ENCODE measurements around the gene ZNHIT3.
A peak's percentile ranks its signal among the peaks of the same experiment; 100 is the strongest.
"Not testable (repeated sequence)": the region's sequence is repeated elsewhere in the genome, so short reads cannot be mapped to it uniquely, and the experiment has no call there.

The ZNHIT3 gene

DNA sequence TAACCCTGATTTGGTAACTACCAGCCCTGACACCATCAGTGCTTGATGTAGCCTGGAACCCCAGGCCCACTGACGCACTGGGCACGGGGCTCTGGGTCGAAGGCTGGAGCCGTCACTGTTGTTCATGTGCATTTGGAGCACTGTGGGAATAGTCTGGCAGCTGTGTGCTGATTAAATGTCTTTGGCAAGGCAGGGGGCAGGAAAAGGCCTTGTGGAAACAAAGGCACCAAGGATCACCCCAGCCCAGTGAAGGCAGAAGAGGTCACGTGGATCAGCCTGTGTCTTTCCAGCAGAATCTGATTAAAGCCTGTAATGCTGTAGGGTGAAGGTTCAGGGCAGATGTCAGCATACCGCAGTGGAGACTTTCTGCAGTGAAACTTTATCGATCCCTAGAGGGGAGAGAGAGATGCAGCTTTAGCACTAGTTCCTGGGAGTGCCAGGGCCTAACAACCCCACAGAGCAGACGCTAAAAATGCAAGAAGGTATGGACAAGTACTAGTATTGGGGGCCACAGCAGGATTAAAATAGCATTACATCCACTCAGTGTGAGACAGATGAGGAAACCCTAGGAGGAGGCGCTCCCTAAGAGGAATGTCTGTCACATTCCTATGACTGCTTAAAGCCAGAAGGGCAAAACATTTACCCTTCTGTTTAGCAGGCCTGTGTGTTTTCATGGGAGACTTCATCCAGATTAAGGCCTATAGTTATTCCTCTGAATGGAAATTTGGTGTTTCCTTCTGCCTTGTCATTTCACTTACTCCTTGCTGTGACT is 9.7 kb downstream of the ZNHIT3 start:
- H3K4me3 Mint-ChIP-seq = no peak overlapping the region
- H3K36me3 Mint-ChIP-seq (ENCODE audit: insufficient read depth) = peaks cover 67% of the 10 kb centered on the region
- no peak for ATAC-seq (replicated peaks)
- no peak overlapping the region for H3K27ac Mint-ChIP-seq
- no peaks in the 10 kb centered on the region for H3K9me3 Mint-ChIP-seq
- no peaks in the 10 kb centered on the region for H3K27me3 Mint-ChIP-seq
- peaks cover 12 to 13% of the 10 kb centered on the region in 2 donors for H3K4me1 Mint-ChIP-seq (ENCODE audit: low read depth in 2 of 2)
- DNase-seq = no peak

DNA sequence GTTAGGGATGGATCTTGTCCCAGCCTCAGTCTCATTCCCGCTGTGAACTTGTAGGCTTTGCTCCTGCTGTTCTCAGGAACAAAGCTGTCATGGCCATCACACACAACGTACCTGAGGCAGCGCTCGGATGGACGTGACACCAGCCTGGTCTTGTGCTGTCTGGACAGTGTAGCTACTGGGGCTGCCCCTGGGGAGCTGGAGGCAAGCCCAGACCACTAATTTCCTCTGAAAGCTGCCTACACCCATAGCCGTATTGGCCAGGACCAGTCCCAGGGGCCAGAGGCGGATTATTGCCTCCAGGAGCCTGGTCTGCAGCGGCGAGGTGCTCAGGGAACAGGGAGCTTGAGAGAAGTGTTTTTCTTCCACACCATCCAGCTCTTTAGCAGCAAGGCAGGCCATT is 11.7 kb downstream of the ZNHIT3 start:
- H3K4me3 Mint-ChIP-seq = no peak overlapping the region
- H3K4me1 Mint-ChIP-seq (ENCODE audit: low read depth in 2 of 2) = peaks cover 0 to 2% of the 10 kb centered on the region in 2 donors
- no peaks in the 10 kb centered on the region for H3K9me3 Mint-ChIP-seq
- H3K36me3 Mint-ChIP-seq (ENCODE audit: insufficient read depth) = peaks cover 55% of the 10 kb centered on the region
- no peak overlapping the region for H3K27ac Mint-ChIP-seq
- ATAC-seq (replicated peaks) (no peak), DNase-seq (no peak)
- H3K27me3 Mint-ChIP-seq = no peaks in the 10 kb centered on the region

DNA sequence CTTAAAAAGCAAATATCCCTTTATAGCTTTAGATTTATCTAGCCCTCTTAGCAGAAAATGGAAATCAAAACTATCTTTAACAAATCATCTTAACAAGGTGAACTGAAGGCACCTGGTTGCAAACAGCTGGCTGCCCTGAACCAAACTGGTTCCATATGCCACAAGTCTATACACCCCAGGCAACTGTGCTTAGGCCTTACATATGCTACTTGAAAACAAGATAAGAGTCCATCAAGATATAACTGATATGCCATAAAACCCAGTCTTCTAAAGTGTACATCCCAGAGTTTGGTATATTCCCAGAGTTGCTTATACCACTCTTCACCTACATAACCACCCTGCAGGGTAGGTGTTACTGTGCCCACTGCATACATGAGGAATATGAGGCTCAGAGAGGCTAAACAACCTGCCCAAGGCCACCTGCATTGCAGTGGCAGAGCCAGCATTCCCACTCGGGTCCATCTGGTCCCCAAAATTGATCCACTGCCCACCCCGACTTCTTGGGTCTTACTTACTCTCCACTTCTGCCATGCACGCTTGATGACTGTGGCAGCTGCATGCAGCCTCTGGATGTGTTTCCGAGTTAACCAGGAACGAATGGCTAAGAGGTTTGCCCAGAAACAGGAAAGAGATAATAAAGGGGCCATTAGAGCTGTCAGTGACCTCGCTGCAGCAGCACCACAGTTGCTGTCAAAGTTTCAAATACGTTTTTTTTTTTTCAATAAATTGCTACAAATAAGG is 12.2 kb downstream of the ZNHIT3 start:
- Mint-ChIP-seq H3K27me3 (no peaks in the 10 kb centered on the region), H3K27ac (no peak overlapping the region), H3K4me3 (no peak overlapping the region), H3K4me1 (ENCODE audit: low read depth in 2 of 2) (peaks cover 0 to 5% of the 10 kb centered on the region in 2 donors), H3K9me3 (no peaks in the 10 kb centered on the region), H3K36me3 (ENCODE audit: insufficient read depth) (peaks cover 56% of the 10 kb centered on the region)
- ATAC-seq (replicated peaks) = no peak
- no peak for DNase-seq

DNA sequence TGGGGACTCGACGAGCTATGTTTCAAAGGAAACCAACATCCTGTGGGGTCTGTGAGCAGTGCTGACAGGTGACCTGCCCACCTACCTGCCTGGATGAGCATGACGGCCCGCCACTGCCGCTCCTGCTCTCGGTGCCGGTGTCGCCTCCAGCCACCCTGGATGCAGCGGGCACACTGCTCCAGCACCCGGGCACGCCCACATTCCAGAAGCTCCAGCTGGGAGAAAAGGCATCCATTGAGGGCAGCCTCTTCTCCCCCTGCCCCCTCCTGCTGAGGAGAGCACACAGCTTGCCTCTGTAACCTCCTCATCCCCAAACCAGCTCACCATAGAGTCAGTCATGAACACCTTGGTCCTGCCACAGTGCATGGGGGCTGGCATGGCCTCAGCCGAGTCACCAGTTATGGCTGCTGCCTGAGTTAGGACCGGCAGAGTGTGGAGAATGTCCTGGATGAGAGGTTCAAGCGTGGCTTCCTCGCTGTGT is 14.3 kb downstream of the ZNHIT3 start:
- Mint-ChIP-seq H3K27me3 (no peaks in the 10 kb centered on the region), H3K27ac (no peak overlapping the region), H3K9me3 (no peaks in the 10 kb centered on the region), H3K4me3 (no peak overlapping the region), H3K4me1 (ENCODE audit: low read depth in 2 of 2) (peaks cover 0 to 5% of the 10 kb centered on the region in 2 donors), H3K36me3 (ENCODE audit: insufficient read depth) (peaks cover 48% of the 10 kb centered on the region)
- ATAC-seq (replicated peaks) = no peak
- DNase-seq = no peak

DNA sequence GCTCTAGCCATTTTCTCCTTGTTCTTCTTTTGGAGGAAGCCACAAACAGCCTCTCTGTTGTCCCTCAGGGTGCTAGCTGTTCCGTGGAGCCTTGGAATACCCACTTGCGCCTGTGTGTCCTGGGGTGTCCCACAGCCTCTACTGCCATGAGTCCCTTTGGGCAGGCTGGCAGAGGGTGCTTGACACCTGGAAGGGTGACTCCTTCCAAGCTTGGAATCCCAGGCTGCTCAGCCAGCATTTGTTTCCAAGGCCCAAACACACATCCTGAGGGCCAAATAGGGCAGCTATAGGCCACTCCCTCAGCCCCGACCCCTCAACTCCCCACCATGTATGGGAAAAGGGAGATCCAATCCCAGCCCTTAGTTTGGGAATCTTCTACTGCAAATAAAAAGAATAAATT is 14.9 kb downstream of the ZNHIT3 start:
- H3K9me3 Mint-ChIP-seq = no peaks in the 10 kb centered on the region
- H3K4me1 Mint-ChIP-seq (ENCODE audit: low read depth in 2 of 2) = peaks cover 0 to 2% of the 10 kb centered on the region in 2 donors
- H3K4me3 Mint-ChIP-seq = no peak overlapping the region
- no peak for DNase-seq
- H3K36me3 Mint-ChIP-seq (ENCODE audit: insufficient read depth) = peaks cover 42% of the 10 kb centered on the region
- H3K27me3 Mint-ChIP-seq = no peaks in the 10 kb centered on the region
- no peak for ATAC-seq (replicated peaks)
- peak overlapping the region in 1 of 2 donors; percentile 80 for H3K27ac Mint-ChIP-seq

DNA sequence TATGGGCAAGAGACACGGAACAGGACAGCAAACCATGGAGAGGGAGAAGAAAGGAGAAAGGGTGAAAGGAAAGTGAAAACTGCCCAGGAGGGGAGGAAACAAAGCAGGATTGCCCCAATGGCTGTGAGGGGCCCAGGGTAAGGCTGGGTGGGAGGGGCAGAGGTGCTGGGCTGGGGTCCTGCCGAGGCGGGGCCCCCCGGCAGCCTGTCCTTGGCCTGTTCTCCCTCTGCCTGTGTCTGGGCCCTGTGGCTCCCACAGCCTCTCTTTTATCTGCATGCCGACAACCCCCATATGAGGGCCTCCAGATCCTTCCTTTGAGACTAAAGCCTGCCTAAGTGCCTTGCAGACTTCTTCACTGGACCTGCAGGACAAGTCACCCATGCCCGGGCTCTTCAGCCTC is 15.5 kb downstream of the ZNHIT3 start:
- ATAC-seq (replicated peaks) (no peak), DNase-seq (no peak)
- peak overlapping the region in 1 of 2 donors; percentile 80 for H3K27ac Mint-ChIP-seq
- no peaks in the 10 kb centered on the region for H3K27me3 Mint-ChIP-seq
- H3K36me3 Mint-ChIP-seq (ENCODE audit: insufficient read depth) = peaks cover 39% of the 10 kb centered on the region
- H3K4me1 Mint-ChIP-seq (ENCODE audit: low read depth in 2 of 2) = peaks cover 0 to 2% of the 10 kb centered on the region in 2 donors
- no peak overlapping the region for H3K4me3 Mint-ChIP-seq
- no peaks in the 10 kb centered on the region for H3K9me3 Mint-ChIP-seq

DNA sequence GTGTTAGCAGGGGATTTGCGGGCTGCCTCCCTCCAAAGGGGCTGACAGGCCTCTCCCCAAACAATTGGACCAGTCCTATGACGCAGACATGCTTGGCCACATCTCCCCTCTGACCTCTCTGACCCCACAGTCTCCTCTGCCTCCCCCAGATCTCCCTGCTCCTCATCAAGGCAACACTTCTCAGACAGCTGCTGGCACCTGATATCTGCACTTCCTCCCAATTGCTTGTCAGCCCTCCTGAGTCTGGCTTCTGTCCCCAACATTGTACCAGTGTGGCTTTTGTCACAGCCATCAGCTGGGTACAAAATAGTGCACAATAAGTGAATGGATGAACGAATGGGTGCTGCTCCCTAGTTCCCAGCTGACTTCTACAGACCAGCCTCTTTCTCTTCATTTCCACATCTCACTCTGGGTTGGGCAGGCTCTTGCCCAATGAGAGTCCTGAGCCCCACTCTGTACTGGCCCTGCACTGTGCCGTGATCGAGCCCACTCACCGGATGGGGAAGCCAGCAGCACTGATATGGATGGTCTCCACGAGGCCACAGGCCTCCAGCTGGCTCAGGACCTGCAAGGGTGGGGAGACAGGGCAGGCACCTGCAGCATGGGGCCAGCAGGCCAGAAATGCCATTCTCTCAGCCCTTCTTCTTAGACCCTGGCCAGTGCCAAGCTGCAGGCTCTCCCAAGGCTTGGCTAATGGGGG is 17.1 kb downstream of the ZNHIT3 start:
- Mint-ChIP-seq H3K9me3 (no peaks in the 10 kb centered on the region), H3K36me3 (ENCODE audit: insufficient read depth) (peaks cover 27% of the 10 kb centered on the region), H3K27ac (peak overlapping the region; percentile 29 to 80), H3K4me3 (no peak overlapping the region), H3K27me3 (no peaks in the 10 kb centered on the region), H3K4me1 (ENCODE audit: low read depth in 2 of 2) (peaks cover 0 to 2% of the 10 kb centered on the region in 2 donors)
- ATAC-seq (replicated peaks) (no peak), DNase-seq (no peak)

DNA sequence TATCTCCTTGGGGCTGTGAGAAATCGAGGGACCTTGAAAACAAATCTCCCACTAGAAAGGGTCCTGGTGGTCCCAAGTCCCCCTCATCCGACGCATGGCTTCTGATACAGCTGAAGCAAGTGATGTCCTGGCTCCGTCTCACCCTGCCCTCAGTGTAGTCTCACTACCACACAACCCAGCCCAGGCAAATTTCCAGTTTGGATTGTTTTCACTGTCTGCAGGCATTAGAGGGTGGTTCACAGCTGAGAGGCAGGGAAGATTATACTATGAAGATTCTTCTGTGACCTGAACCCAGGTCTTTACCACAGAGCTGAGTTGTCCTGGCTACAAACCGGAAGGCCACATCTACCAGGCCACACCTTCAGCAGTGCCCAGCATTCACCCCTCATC is 17.7 kb downstream of the ZNHIT3 start:
- Mint-ChIP-seq H3K27me3 (no peaks in the 10 kb centered on the region), H3K9me3 (no peaks in the 10 kb centered on the region), H3K4me1 (ENCODE audit: low read depth in 2 of 2) (peaks cover 0 to 2% of the 10 kb centered on the region in 2 donors), H3K27ac (peak overlapping the region; percentile 29 to 80), H3K36me3 (ENCODE audit: insufficient read depth) (peaks cover 21% of the 10 kb centered on the region), H3K4me3 (no peak overlapping the region)
- DNase-seq = no peak
- ATAC-seq (replicated peaks) = no peak

DNA sequence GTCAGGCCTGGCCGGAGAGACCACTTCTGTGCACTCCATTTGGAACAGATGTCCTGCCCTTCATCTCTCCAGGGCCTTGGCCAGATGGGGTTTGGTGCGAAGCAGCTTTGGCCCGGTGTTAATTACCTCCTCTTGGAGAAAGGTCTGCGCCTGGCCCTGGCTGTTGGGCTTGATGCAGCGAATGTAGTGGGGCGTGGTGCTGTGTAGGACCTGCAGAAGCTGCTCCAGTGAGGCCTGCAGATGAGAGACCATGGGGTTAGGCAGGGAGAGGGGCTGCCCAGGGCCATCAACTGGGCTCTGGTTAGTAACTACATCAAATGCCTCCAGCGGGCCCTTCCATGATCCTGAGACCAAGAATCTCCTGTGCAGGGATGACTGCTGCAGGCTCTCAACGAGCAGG is 18.7 kb downstream of the ZNHIT3 start:
- Mint-ChIP-seq H3K27me3 (no peaks in the 10 kb centered on the region), H3K27ac (no peak overlapping the region), H3K4me1 (ENCODE audit: low read depth in 2 of 2) (peaks cover 0 to 2% of the 10 kb centered on the region in 2 donors), H3K9me3 (no peaks in the 10 kb centered on the region), H3K4me3 (no peak overlapping the region), H3K36me3 (ENCODE audit: insufficient read depth) (peaks cover 14% of the 10 kb centered on the region)
- no peak for ATAC-seq (replicated peaks)
- DNase-seq = no peak

DNA sequence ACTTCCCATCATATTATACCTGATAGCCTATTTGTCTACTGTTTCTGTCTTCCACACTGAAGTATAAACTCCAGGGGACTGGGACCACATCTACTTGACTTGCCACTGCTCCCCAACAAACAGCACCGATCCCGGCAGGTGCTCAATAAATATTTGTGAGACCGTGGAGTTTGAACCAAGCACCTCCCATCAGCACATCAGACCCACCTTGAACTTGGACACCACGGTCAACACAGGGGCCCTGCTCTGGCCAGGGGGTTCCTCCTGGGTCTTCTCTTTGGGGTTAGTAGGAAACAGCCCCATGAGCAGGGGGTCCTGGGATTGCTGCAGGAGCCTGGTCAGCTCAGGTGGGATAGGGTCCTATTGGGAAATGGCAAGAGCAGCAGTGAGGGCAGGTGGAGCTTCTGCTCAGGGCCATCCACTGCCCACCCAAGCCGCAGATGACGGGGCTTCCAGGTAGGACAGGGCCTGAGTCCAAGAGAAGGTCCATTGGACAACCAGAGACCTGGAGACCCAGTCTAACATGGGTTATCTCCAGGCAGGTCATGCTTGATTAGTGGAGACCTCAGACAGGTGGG is 19.9 kb downstream of the ZNHIT3 start:
- H3K36me3 Mint-ChIP-seq (ENCODE audit: insufficient read depth) = peaks cover 9% of the 10 kb centered on the region
- H3K9me3 Mint-ChIP-seq = no peaks in the 10 kb centered on the region
- H3K4me3 Mint-ChIP-seq = no peak overlapping the region
- no peak for DNase-seq
- no peak for ATAC-seq (replicated peaks)
- H3K27me3 Mint-ChIP-seq = no peaks in the 10 kb centered on the region
- H3K4me1 Mint-ChIP-seq (ENCODE audit: low read depth in 2 of 2) = peaks cover 0 to 2% of the 10 kb centered on the region in 2 donors
- H3K27ac Mint-ChIP-seq = no peak overlapping the region

DNA sequence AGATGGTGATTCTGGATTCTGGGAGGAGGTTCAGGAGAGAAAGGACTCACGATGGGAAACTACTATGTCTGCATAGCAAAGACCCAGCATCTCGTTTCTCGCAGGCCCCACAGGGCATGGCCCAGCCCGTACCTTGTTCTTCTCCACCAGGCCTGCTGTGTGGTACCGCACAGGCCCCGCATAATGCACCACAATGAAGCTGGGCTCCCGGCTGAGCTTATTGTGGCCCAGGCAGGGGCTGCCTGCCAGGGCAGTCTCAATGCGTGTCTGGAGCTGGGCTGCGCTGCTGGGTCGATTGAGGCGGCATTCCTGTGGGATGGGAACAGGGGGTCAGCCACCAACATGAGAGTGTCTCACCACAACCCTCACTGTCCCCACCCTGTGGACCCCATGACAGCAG is 20.4 kb downstream of the ZNHIT3 start:
- Mint-ChIP-seq H3K4me3 (no peak overlapping the region), H3K27ac (no peak overlapping the region), H3K27me3 (no peaks in the 10 kb centered on the region), H3K36me3 (ENCODE audit: insufficient read depth) (peaks cover 9% of the 10 kb centered on the region), H3K4me1 (ENCODE audit: low read depth in 2 of 2) (peaks cover 0 to 2% of the 10 kb centered on the region in 2 donors), H3K9me3 (no peaks in the 10 kb centered on the region)
- ATAC-seq (replicated peaks) (no peak), DNase-seq (no peak)

DNA sequence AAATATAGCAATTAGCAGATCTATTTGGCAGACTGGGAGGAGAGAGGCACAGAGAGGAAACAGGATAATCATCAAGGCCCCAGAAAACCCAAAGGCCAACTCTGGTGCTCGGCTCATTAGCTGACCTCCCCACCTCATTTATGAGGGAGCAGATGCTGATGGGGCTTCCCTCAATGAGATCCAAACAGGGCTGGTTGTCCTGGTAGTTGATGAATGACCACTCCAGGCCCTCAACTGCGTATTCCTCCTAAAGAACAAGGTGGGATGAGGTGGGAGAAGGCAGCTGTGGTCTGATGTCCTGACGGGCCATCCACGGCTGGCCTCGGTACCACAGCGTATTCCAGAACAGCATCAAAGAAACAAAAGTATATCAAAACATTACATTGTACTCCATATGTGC is 20.8 kb downstream of the ZNHIT3 start:
- ATAC-seq (replicated peaks) (no peak), DNase-seq (no peak)
- H3K4me1 Mint-ChIP-seq (ENCODE audit: low read depth in 2 of 2) = peaks cover 0 to 2% of the 10 kb centered on the region in 2 donors
- H3K27ac Mint-ChIP-seq = no peak overlapping the region
- H3K27me3 Mint-ChIP-seq = no peaks in the 10 kb centered on the region
- no peaks in the 10 kb centered on the region for H3K9me3 Mint-ChIP-seq
- H3K4me3 Mint-ChIP-seq = no peak overlapping the region
- H3K36me3 Mint-ChIP-seq (ENCODE audit: insufficient read depth) = peaks cover 9% of the 10 kb centered on the region

DNA sequence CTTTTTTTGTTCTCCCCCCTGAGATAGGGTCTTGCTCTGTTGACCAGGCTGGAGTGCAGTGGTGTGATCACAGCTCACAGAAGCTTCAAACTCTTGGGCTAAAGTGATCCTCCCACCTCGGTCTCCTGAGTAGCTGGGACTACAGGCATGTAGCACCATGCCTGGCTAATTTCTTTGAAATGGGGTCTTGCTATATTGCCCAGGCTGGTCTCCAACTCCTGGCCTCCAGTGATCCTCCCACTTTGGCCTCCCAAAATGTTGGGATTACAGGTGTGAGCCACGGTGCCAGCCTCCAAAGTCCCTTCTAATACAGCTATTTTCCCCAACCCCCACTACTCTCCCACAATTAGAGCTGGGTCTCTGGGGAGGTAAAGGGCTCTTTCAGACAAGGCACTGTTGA is 22.0 kb downstream of the ZNHIT3 start:
- not testable (repeated sequence) for H3K27ac Mint-ChIP-seq; ATAC-seq (replicated peaks); H3K4me1 Mint-ChIP-seq (ENCODE audit: low read depth in 2 of 2); DNase-seq; H3K9me3 Mint-ChIP-seq; H3K4me3 Mint-ChIP-seq; H3K36me3 Mint-ChIP-seq (ENCODE audit: insufficient read depth); H3K27me3 Mint-ChIP-seq

Measured in effector memory CD8-positive, alpha-beta T cell (primary cell).